ENCODE results near the gene RPTOR.

RPTOR gene

GRCh38 chr17:80671039-80671824 is 126.6 kb downstream of the RPTOR start:
- CTCF ChIA-PET = no interaction called here

GRCh38 chr17:80671825-80672110 is 127.1 kb downstream of the RPTOR start:
- no peak for DNase-seq (ENCODE audit: extremely low spot score)
- ChIA-PET CTCF (no interaction called here), POLR2A (no interaction called here)
- no peak for TF ChIP-seq CTCF (IDR thresholded peaks at IDR 0.05; ENCODE audit: control extremely low read depth, extremely low read depth, low read depth, missing control alignments)

More at GRCh38 chr17:80671039-80671824, 126.6 kb downstream of the RPTOR start:
- TF ChIP-seq CTCF (IDR thresholded peaks at IDR 0.05; ENCODE audit: control extremely low read depth, extremely low read depth, low read depth, missing control alignments) = no peak
- POLR2A ChIA-PET = no interaction called here
- DNase-seq (ENCODE audit: extremely low spot score) = no peak

- no peak for TF ChIP-seq CTCF (IDR thresholded peaks at IDR 0.05; ENCODE audit: control extremely low read depth, extremely low read depth, low read depth, missing control alignments)
- ChIA-PET CTCF (no interaction called here), POLR2A (no interaction called here)
- DNase-seq (ENCODE audit: extremely low spot score) = no peak
Measured at GRCh38 chr17:80673152-80673920, 128.7 kb downstream of the RPTOR start.

GRCh38 chr17:80675438-80676095 is 130.9 kb downstream of the RPTOR start:
- no peak for DNase-seq (ENCODE audit: extremely low spot score)
- ChIA-PET CTCF (no interaction called here), POLR2A (no interaction called here)
- no peak for TF ChIP-seq CTCF (IDR thresholded peaks at IDR 0.05; ENCODE audit: control extremely low read depth, extremely low read depth, low read depth, missing control alignments)

- ChIA-PET POLR2A (no interaction called here), CTCF (no interaction called here)
- no peak for DNase-seq (ENCODE audit: extremely low spot score)
- no peak for TF ChIP-seq CTCF (IDR thresholded peaks at IDR 0.05; ENCODE audit: control extremely low read depth, extremely low read depth, low read depth, missing control alignments)
Measured at GRCh38 chr17:80676096-80676466, 131.4 kb downstream of the RPTOR start.

- no peak for DNase-seq (ENCODE audit: extremely low spot score)
- TF ChIP-seq CTCF (IDR thresholded peaks at IDR 0.05; ENCODE audit: control extremely low read depth, extremely low read depth, low read depth, missing control alignments) = no peak
- POLR2A ChIA-PET = no interaction called here
- CTCF ChIA-PET = interaction anchor here (1.0 kb wide), 1 partner anchor 254 kb away, joined by 3 read pairs; no protein-coding TSS in a partner anchor
Measured at GRCh38 chr17:80676564-80676963, 131.9 kb downstream of the RPTOR start.

All from GM10248 (cell line).